WI38 (cell line): ENCODE data around the gene OCA2.

ENCODE experiments used
- H3K4me3 ChIP-seq: 2 replicates; pipeline ENCODE4 v1.5.1; 2011; ENCODE audit warnings: low read depth, mild to moderate bottlenecking, control low read depth, low read length
- CTCF ChIP-seq: IDR thresholded peaks from 2 replicates; pipeline ENCODE4 v1.5.1; 2012; ENCODE audit warnings: low read depth, mild to moderate bottlenecking, control low read depth, low read length

Gene OCA2

GRCh38 chr15:27763514-27763913 is 335.6 kb downstream of the OCA2 start:
- no peak overlapping the region for H3K4me3 ChIP-seq
- TF ChIP-seq CTCF: no peak

- H3K4me3 ChIP-seq: no peak overlapping the region
- no peak for TF ChIP-seq CTCF
Measured at GRCh38 chr15:27762471-27762870, 336.6 kb downstream of the OCA2 start.

- no peak for TF ChIP-seq CTCF
- no peak overlapping the region for H3K4me3 ChIP-seq
Measured at GRCh38 chr15:27757052-27757451, 342.1 kb downstream of the OCA2 start.

- no peak overlapping the region for H3K4me3 ChIP-seq
- no peak for TF ChIP-seq CTCF
Measured at GRCh38 chr15:27752691-27753090, 346.4 kb downstream of the OCA2 start.

- H3K4me3 ChIP-seq: no peak overlapping the region
- no peak for TF ChIP-seq CTCF
Measured at GRCh38 chr15:27747997-27748396, 351.1 kb downstream of the OCA2 start.

- no peak for TF ChIP-seq CTCF
Measured at GRCh38 chr15:27746401-27746955, 352.6 kb downstream of the OCA2 start.

GRCh38 chr15:27744641-27745040 is 354.5 kb downstream of the OCA2 start:
- no peak for TF ChIP-seq CTCF

More at GRCh38 chr15:27746401-27746955, 352.6 kb downstream of the OCA2 start:
- no peak overlapping the region for H3K4me3 ChIP-seq

More at GRCh38 chr15:27744641-27745040, 354.5 kb downstream of the OCA2 start:
- H3K4me3 ChIP-seq: no peak overlapping the region
